Measurements from ENCODE around the gene PEPD. TPM values are rescaled to one million over a fixed set of nuclear protein-coding genes. Genes with fewer than 3 reads are reported as not detected.

Gene PEPD
- total RNA-seq, 4 donors from 2014 or later, result 40.1 to 61.4 (median 53.4) TPM

DNA sequence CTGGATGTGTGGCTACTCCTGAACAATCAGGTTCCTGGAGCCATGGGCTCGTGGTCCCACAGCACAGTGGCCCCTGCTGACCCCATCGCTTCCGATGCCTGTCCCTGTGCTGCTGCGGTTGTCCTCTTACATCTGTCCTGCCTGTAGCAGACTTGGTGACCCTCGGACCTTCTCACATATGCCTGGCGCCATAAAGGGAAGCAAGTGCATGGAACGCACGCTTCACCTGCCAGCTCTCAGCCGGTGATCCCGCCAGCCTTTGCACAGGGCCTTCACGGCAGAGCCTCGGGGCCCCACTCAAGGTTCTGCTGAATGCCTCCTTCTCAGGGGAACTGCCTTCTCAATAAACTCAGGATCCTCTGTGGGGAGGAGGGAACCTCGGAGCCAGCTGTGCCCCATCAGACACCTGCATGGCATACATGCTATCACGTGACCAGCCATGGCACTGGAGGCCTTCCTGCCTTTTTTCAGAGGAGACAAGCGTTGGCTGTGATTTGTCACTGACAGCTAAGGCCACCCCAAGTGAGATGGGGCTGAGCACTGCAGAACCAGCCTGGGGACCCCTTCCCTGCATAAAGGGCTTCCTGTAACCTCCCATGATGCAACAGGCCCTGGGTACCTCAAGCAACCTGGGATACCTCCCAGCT, 24.3 kb downstream of the PEPD start:
- Histone ChIP-seq H3K27ac (no peak overlapping the region), H3K36me3 (peaks cover 0 to 62% (median 8%) of the 10 kb centered on the region in 3 donors), H3K4me1 (peaks cover 0 to 17% (median 0%) of the 10 kb centered on the region in 3 donors), H3K9me3 (no peaks in the 10 kb centered on the region), H3K4me3 (no peak overlapping the region), H3K27me3 (no peaks in the 10 kb centered on the region)
- DNase-seq, result no peak
- WGBS, 2 donors, result 53 to 88% methylated on average over 2 to 4 of the region's 15 CpGs
- TF ChIP-seq, protein P1, sequence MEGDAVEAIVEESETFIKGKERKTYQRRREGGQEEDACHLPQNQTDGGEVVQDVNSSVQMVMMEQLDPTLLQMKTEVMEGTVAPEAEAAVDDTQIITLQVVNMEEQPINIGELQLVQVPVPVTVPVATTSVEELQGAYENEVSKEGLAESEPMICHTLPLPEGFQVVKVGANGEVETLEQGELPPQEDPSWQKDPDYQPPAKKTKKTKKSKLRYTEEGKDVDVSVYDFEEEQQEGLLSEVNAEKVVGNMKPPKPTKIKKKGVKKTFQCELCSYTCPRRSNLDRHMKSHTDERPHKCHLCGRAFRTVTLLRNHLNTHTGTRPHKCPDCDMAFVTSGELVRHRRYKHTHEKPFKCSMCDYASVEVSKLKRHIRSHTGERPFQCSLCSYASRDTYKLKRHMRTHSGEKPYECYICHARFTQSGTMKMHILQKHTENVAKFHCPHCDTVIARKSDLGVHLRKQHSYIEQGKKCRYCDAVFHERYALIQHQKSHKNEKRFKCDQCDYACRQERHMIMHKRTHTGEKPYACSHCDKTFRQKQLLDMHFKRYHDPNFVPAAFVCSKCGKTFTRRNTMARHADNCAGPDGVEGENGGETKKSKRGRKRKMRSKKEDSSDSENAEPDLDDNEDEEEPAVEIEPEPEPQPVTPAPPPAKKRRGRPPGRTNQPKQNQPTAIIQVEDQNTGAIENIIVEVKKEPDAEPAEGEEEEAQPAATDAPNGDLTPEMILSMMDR (IDR thresholded peaks at IDR 0.05), result no peak
- no peak for TF ChIP-seq POLR2A (IDR thresholded peaks at IDR 0.05)
- intact Hi-C loops (cut with DNase I), result no loop called here

DNA sequence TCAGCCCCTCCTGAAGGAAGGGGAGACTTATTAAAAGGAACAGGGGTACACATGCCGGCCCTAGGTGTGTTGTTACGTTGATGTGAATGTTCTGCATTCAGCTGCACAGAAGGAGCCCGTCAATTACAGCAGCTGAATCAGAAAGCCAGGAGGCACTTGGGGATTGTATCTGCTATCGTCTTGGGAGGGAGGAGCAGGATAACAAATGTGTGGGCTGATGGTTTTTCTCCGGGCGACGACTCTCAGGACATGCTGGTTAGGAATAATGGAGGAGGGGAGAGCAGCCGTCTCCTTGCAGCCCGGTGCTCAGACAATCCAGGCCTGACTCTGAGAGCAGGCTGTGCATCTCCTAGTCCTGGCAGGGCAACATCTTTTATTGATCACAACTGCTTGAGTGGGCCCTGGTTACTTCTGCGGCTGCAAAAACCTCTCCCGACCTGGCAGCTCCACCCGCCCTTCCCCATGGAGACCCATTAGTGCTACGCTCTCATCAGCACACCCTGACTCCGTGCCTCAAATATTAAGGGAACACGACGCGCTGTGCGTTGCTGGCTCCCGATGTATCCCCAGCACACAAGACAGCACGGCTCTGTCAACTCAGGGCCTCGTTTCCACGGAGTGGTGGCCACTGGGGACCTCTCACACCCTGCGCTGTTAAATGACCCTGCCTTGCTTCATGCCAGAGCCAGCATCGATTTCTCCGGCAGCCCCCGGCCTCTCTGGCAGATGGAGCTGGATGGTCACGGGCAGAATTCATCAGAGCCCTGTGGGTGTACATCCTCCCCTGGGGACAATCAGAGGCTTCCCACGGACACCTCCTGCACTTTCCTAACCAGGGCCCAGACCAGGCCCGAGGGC, 25.3 kb downstream of the PEPD start:
- H3K27ac ChIP-seq, result peak overlapping the region in 1 of 4 donors; percentile 21
- no peaks in the 10 kb centered on the region for H3K9me3 ChIP-seq
- no peaks in the 10 kb centered on the region for H3K27me3 ChIP-seq
- H3K4me1 ChIP-seq, result peaks cover 0 to 17% (median 0%) of the 10 kb centered on the region in 3 donors
- intact Hi-C loops (cut with DNase I), result no loop called here
- peaks cover 0 to 54% (median 8%) of the 10 kb centered on the region in 3 donors for H3K36me3 ChIP-seq
- 82 to 86% methylated on average over 17 to 20 of the region's 29 CpGs for WGBS, 2 donors
- TF ChIP-seq POLR2A (IDR thresholded peaks at IDR 0.05), result no peak
- TF ChIP-seq, protein P1 (IDR thresholded peaks at IDR 0.05), result no peak
- no peak overlapping the region for H3K4me3 ChIP-seq
- no peak for DNase-seq

DNA sequence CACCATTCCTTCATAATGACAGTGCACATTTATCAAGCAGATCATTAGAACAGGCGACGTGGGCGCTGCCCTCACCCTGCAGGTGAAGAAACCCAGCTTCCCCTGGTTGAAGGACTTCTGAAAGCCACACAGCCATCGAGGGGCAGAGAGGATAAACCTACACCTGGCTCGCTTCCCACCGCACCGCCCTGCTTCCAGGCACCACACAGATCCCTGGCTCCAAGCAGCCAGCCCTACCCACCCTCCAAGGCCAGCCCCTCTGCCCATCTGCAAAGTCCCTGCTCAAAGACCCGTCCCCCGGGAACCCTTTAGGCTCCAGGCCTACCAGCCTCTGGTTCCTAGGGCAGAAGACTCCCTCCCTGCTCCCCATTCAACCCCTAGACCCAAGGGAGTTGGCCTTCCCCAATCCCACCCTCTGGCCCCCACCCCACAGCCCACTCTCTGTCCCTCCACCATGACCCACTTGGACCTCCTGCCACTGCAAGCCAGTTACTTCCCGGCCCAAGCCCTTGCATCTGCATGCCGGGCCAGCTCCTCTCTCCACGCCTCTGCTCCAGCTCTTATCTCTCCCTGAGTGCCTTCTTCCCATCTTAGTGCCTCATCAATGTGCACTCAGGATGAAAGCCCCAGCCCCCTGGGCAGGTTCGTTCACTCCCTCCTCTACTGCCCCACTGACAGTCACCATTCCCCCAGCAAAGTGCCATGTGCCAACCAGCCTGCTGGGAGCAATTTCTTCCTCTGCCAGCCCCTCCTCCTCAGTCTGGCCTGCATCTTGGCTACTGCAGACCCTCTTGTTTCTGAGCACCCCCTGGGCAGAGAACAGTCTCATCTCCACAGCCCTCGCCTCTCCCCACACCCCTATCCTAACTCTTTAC, 28.0 kb downstream of the PEPD start:
- intact Hi-C loops (cut with DNase I), result no loop called here
- no peak for DNase-seq
- H3K4me3 ChIP-seq, result no peak overlapping the region
- no peaks in the 10 kb centered on the region for H3K27me3 ChIP-seq
- H3K9me3 ChIP-seq, result no peaks in the 10 kb centered on the region
- peaks cover 0 to 17% (median 0%) of the 10 kb centered on the region in 3 donors for H3K4me1 ChIP-seq
- TF ChIP-seq POLR2A (IDR thresholded peaks at IDR 0.05), result no peak
- TF ChIP-seq, protein P1 (IDR thresholded peaks at IDR 0.05), result no peak
- WGBS, 2 donors, result 85% methylated on average over 14 of the region's 14 CpGs
- H3K27ac ChIP-seq, result no peak overlapping the region
- peaks cover 0 to 42% (median 7%) of the 10 kb centered on the region in 3 donors for H3K36me3 ChIP-seq

DNA sequence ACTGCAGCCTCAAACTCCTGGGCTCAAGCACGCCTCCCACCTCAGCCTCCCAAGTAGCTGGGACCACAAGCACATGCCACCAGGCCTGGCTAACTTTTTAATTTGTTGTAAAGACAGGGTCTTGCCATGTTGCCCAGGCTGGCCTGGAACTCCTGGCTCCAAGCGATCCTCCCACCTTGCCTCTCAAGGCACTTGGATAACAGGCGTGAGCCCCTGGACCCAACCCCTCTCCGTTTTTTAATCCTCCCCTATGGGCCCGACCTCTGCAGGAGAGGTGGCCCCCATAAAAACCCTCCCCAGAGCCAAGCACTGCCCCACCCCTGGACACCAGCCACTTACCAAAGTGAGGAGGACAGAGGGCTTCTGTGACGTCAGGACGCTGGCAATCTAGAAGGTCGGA, 28.6 kb downstream of the PEPD start:
- 90 to 96% methylated on average over 5 to 6 of the region's 8 CpGs for WGBS, 2 donors
- Histone ChIP-seq H3K4me1 (peaks cover 0 to 17% (median 0%) of the 10 kb centered on the region in 3 donors), H3K27ac (no peak overlapping the region), H3K27me3 (no peaks in the 10 kb centered on the region), H3K4me3 (no peak overlapping the region), H3K36me3 (peaks cover 0 to 42% (median under 1%) of the 10 kb centered on the region in 3 donors), H3K9me3 (no peaks in the 10 kb centered on the region)
- no peak for TF ChIP-seq POLR2A (IDR thresholded peaks at IDR 0.05)
- TF ChIP-seq, protein P1 (IDR thresholded peaks at IDR 0.05), result no peak
- DNase-seq, result no peak
- intact Hi-C loops (cut with DNase I), result no loop called here

Data from esophagus squamous epithelium (tissue), 5 donors.